ENCODE results near the gene HLA-B.
"Not testable (repeated sequence)": the region's sequence is repeated elsewhere in the genome, so short reads cannot be mapped to it uniquely, and the experiment has no call there.

The HLA-B gene

GRCh38 chr6:31356946-31357466 lies at the start of gene HLA-B:
HLA-B (minus strand) TSS chr6:31357179; CDS start chr6:31357158, 21 bp downstream.
- peak; percentile 58 to 68 for DNase-seq (ENCODE audit: low read depth in 2 of 2)

GRCh38 chr6:31405996-31406395 lies 49.0 kb upstream of the HLA-B start:
- DNase-seq (ENCODE audit: low read depth in 2 of 2): no peak

- DNase-seq (ENCODE audit: low read depth in 2 of 2): not testable (repeated sequence)
Measured at GRCh38 chr6:31404061-31404364, 47.0 kb upstream of the HLA-B start.

GRCh38 chr6:31403283-31404060 lies 46.5 kb upstream of the HLA-B start, which contains the start of gene MICA:
MICA (plus strand) TSS chr6:31403595; CDS start chr6:31403633, 38 bp downstream.
- DNase-seq (ENCODE audit: low read depth in 2 of 2): peak; percentile 44 to 63

- DNase-seq (ENCODE audit: low read depth in 2 of 2): peak in 1 of 2 donors; percentile 16
Measured at GRCh38 chr6:31402324-31403282, 45.6 kb upstream of the HLA-B start.

- DNase-seq (ENCODE audit: low read depth in 2 of 2): no peak
Measured at GRCh38 chr6:31401403-31401802, 44.4 kb upstream of the HLA-B start.

GRCh38 chr6:31400467-31401289 lies 43.7 kb upstream of the HLA-B start:
- DNase-seq (ENCODE audit: low read depth in 2 of 2): peak; percentile 31 to 61

- peak; percentile 26 to 51 for DNase-seq (ENCODE audit: low read depth in 2 of 2)
Measured at GRCh38 chr6:31399589-31400466, 42.8 kb upstream of the HLA-B start.

GRCh38 chr6:31397901-31398525 lies 41.0 kb upstream of the HLA-B start:
- DNase-seq (ENCODE audit: low read depth in 2 of 2): no peak

GRCh38 chr6:31397153-31397499 lies 40.1 kb upstream of the HLA-B start:
- not testable (repeated sequence) for DNase-seq (ENCODE audit: low read depth in 2 of 2)

GRCh38 chr6:31396422-31397152 lies 39.6 kb upstream of the HLA-B start:
- peak; percentile 75 to 87 for DNase-seq (ENCODE audit: low read depth in 2 of 2)

- no peak for DNase-seq (ENCODE audit: low read depth in 2 of 2)
Measured at GRCh38 chr6:31395832-31396231, 38.9 kb upstream of the HLA-B start.

GRCh38 chr6:31394381-31394780 lies 37.4 kb upstream of the HLA-B start:
- no peak for DNase-seq (ENCODE audit: low read depth in 2 of 2)

GRCh38 chr6:31393932-31394331 lies 37.0 kb upstream of the HLA-B start:
- DNase-seq (ENCODE audit: low read depth in 2 of 2): no peak

GRCh38 chr6:31389802-31390132 lies 32.8 kb upstream of the HLA-B start:
- not testable (repeated sequence) for DNase-seq (ENCODE audit: low read depth in 2 of 2)

- not testable (repeated sequence) for DNase-seq (ENCODE audit: low read depth in 2 of 2)
Measured at GRCh38 chr6:31388916-31389801, 32.2 kb upstream of the HLA-B start.

- DNase-seq (ENCODE audit: low read depth in 2 of 2): no peak
Measured at GRCh38 chr6:31386977-31387376, 30.0 kb upstream of the HLA-B start.

- no peak for DNase-seq (ENCODE audit: low read depth in 2 of 2)
Measured at GRCh38 chr6:31386099-31386498, 29.1 kb upstream of the HLA-B start.

- no peak for DNase-seq (ENCODE audit: low read depth in 2 of 2)
Measured at GRCh38 chr6:31385041-31385440, 28.1 kb upstream of the HLA-B start.

Measured in stimulated activated CD4-positive, alpha-beta T cell treated with anti-CD3 and anti-CD28 coated beads, Interleukin-15, amount 100 ng/mL, for 48 hours (primary cell).